Activated B cell treated with CpG ODN at 0.5 μM for 24 hours (primary cell): ENCODE measurements around the gene FAAP20. TPM values are rescaled to one million over a fixed set of nuclear protein-coding genes. Genes with fewer than 3 reads are reported as not detected.

Experiments used
- ATAC-seq: fragments of 200-7000 bp; cut with Tn5 transposase; one replicate; pipeline ENCODE4 v1.10.0; 2021; ENCODE audit warnings: low read depth, mild to moderate bottlenecking, moderate library complexity
- CTCF ChIA-PET: fragments of 350-600 bp; sonication (Branson Sonifier 250); formaldehyde crosslinking; loops from one replicate; lab custom pipeline; 2021; ENCODE audit warnings: antibody characterized with exemption; lab: Charles Lee
- POLR2A ChIA-PET: fragments of 350-600 bp; sonication (Branson Sonifier 250); formaldehyde crosslinking; loops from one replicate; lab custom pipeline; 2021; ENCODE audit warnings: antibody characterized with exemption; lab: Charles Lee
- DNase-seq: peaks from one replicate; pipeline ENCODE4 v3.0.0; 2022
- H3K27ac Mint-ChIP-seq: one replicate; pipeline ENCODE4 v1.8.0; 2020; ENCODE audit warnings: mixed read lengths
- H3K27me3 Mint-ChIP-seq: one replicate; pipeline ENCODE4 v1.8.0; 2021; ENCODE audit warnings: mixed read lengths
- H3K36me3 Mint-ChIP-seq: one replicate; pipeline ENCODE4 v1.8.0; 2021; ENCODE audit warnings: low read depth, mixed read lengths
- H3K4me1 Mint-ChIP-seq: one replicate; pipeline ENCODE4 v1.8.0; 2021; ENCODE audit warnings: mixed read lengths
- H3K4me3 Mint-ChIP-seq: one replicate; pipeline ENCODE4 v1.8.0; 2020; ENCODE audit warnings: mild to moderate bottlenecking, mixed read lengths
- H3K9me3 Mint-ChIP-seq: one replicate; pipeline ENCODE4 v1.8.0; 2020; ENCODE audit warnings: mixed read lengths
- intact Hi-C: fragments of 100-400 bp; cut with micrococcal nuclease; formaldehyde crosslinking; loops from one replicate; pipeline ENCODE4 v1.15.1; 2024
- total RNA-seq: library from RNA; stranded (reverse); gene quantifications from 2 replicates; pipeline ENCODE4 v1.2.3, GENCODE V29; 2022
- TF ChIP-seq, protein P1 (sequence below): fragments of 200-600 bp; IDR thresholded peaks from one replicate; pipeline ENCODE4 v1.8.0; 2022; ENCODE audit warnings: antibody characterized with exemption, mild to moderate bottlenecking

FAAP20 gene
- total RNA-seq, 1 donor from 2014 or later, result 73.7 TPM

DNA sequence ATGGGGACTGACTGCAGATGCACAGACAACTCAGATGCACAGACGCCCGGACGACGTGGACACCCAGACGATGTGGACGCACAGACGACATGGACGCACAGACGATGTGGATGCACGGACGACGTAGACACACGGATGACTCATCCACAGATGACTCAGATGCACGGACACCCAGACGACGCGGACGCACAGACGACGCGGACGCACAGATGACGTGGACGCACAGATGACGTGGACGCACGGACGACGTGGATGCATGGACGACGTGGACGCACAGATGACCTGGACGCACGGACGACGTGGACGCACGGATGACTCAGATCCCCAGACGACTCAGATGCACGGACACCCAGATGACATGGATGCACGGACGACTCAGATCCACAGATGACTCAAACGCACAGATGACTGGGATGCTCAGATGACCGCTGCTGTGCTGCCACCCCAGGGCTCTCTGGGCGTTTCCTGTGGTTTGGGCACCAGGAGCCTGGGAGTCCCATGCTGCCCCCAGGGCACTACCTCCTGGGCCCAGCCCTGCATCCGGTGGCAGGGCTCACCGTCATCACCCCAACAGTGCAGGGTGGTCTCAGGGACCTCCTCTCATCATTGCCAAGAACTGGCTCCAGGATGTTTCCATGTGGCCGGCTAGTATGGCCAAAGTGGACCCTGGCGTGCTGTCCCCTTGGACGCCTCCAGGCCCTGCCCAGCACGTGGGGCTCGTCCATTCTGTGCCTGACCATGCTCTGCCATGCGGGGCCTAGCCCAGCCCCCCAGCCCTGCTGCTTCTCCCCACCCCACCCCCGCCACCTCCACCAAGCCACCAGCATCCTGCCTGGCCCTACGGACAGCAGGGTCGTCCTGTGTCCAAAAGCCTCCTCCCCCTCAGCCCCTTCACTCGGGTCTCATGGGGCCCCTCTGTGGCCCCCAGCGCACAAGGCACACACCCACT is 14.0 kb downstream of the FAAP20 start:
- Mint-ChIP-seq H3K4me3 (no peak overlapping the region), H3K9me3 (no peaks in the 10 kb centered on the region), H3K27ac (no peak overlapping the region), H3K4me1 (no peaks in the 10 kb centered on the region), H3K36me3 (peaks cover 46% of the 10 kb centered on the region), H3K27me3 (no peaks in the 10 kb centered on the region)
- intact Hi-C loops, result no loop called here
- TF ChIP-seq, protein P1, sequence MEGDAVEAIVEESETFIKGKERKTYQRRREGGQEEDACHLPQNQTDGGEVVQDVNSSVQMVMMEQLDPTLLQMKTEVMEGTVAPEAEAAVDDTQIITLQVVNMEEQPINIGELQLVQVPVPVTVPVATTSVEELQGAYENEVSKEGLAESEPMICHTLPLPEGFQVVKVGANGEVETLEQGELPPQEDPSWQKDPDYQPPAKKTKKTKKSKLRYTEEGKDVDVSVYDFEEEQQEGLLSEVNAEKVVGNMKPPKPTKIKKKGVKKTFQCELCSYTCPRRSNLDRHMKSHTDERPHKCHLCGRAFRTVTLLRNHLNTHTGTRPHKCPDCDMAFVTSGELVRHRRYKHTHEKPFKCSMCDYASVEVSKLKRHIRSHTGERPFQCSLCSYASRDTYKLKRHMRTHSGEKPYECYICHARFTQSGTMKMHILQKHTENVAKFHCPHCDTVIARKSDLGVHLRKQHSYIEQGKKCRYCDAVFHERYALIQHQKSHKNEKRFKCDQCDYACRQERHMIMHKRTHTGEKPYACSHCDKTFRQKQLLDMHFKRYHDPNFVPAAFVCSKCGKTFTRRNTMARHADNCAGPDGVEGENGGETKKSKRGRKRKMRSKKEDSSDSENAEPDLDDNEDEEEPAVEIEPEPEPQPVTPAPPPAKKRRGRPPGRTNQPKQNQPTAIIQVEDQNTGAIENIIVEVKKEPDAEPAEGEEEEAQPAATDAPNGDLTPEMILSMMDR, result no peak
- ChIA-PET POLR2A (interaction anchor here (0.7 kb wide), 1 partner anchor 11 kb away, joined by 3 read pairs; no protein-coding TSS in a partner anchor), CTCF (no interaction called here)
- DNase-seq (no peak), ATAC-seq (no peak)

DNA sequence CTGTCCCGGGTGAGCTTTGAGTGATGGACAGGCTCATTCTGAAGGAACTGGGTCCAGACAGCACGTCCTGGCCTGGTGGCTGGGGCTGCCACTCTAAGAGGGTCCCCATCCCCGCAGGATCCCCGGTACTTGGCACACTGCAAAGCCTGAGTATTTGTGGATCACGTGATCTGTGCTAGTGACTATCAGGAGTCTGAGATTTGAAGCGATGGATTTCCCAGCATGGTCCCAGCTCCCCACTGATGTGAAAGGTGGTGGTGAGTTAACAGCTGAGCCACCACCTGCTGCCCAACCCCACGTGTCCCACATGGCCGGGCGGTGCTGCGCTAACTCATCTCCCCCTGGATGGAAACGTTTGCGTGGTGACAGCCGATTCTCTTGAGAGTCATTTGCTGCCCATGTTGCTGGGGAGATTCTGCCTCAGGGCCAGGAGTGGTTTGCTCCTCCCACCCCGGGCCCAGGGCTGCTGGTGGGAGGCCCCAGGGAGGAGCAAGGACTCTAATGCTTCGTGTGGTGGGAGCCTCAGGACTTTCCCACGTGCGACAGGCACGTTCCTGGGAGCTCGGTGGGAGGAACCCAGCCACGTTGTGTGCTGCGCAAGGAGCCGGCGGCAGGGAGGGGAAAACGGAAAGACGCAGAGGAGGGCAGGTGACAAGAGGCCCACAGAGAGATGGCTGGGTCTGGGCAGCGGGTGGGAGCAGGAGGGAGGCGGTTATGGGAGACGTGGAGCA is 15.1 kb downstream of the FAAP20 start:
- H3K27me3 Mint-ChIP-seq, result no peaks in the 10 kb centered on the region
- intact Hi-C loops, result loop anchor here (10.0 kb wide), 1 partner anchor 215 kb away; no protein-coding TSS in a partner anchor
- H3K4me3 Mint-ChIP-seq, result no peak overlapping the region
- TF ChIP-seq, protein P1, result no peak
- H3K9me3 Mint-ChIP-seq, result no peaks in the 10 kb centered on the region
- H3K36me3 Mint-ChIP-seq, result peaks cover 36% of the 10 kb centered on the region
- no peak for DNase-seq
- H3K27ac Mint-ChIP-seq, result no peak overlapping the region
- ATAC-seq, result no peak
- POLR2A ChIA-PET, result interaction anchor here (0.5 kb wide), 1 partner anchor 9 kb away, joined by 8 read pairs; no protein-coding TSS in a partner anchor
- peaks cover 1% of the 10 kb centered on the region for H3K4me1 Mint-ChIP-seq
- CTCF ChIA-PET, result no interaction called here

DNA sequence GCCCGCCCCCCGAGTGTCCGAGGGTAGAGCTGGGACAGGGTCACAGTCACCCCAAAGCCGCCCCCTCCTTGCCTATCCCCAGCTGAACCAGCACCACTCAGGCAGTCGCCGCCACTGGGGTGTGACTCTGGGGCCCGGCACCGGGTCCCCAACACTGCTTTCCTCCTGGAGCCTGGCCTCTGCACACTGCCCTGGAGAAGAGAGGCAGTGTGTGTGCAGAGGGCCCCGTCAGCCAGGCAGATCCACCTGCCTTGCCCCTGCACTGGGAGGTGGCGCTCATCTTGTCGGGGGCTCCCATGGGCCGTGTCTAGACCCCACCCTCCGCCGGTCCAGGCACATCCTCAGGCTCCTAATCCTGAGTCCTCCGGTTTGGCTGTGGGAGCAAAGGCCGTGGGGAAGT is 15.7 kb downstream of the FAAP20 start:
- Mint-ChIP-seq H3K27me3 (no peaks in the 10 kb centered on the region), H3K27ac (no peak overlapping the region), H3K9me3 (no peaks in the 10 kb centered on the region), H3K4me3 (no peak overlapping the region), H3K4me1 (peaks cover 1% of the 10 kb centered on the region), H3K36me3 (peaks cover 33% of the 10 kb centered on the region)
- DNase-seq (no peak), ATAC-seq (no peak)
- ChIA-PET POLR2A (no interaction called here), CTCF (no interaction called here)
- TF ChIP-seq, protein P1, result no peak
- intact Hi-C loops, result loop anchor here (10.0 kb wide), 1 partner anchor 214 kb away; no protein-coding TSS in a partner anchor

DNA sequence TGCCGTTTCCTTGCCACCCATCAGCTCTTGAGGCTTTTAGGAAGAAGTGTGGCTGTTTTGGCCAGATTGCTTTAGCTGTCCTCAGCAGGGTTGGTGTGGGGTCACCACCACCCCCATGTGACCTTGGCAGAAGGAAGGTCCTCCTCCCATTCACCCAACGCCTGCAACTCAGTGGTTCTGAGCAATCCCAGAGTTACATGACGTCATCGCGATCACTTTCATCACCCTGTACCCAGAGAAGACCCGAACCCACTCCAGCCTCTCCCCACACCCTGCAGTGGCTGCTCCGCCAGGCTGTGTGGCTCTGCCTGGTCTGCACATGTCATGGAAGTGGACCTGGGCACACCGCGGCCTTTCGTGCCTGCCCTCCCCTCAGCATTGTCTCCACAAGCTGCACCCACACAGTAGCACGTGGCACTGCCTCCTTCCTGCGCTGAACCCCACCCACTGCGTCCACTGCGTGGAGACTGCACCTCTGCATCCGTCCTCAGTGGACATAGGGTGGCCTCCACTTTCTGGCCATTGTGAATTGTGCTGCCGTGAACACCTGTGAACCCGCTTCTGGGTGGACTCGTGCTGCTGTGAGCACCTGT is 16.5 kb downstream of the FAAP20 start:
- ChIA-PET POLR2A (no interaction called here), CTCF (no interaction called here)
- Mint-ChIP-seq H3K27ac (no peak overlapping the region), H3K4me3 (no peak overlapping the region), H3K27me3 (no peaks in the 10 kb centered on the region), H3K36me3 (peaks cover 31% of the 10 kb centered on the region), H3K4me1 (peaks cover 1% of the 10 kb centered on the region), H3K9me3 (no peaks in the 10 kb centered on the region)
- no peak for DNase-seq
- TF ChIP-seq, protein P1, result no peak
- intact Hi-C loops, result loop anchor here (10.0 kb wide), 1 partner anchor 213 kb away; no protein-coding TSS in a partner anchor
- ATAC-seq, result no peak
